ENCODE measurements around the gene BTBD2.

Gene BTBD2

DNA sequence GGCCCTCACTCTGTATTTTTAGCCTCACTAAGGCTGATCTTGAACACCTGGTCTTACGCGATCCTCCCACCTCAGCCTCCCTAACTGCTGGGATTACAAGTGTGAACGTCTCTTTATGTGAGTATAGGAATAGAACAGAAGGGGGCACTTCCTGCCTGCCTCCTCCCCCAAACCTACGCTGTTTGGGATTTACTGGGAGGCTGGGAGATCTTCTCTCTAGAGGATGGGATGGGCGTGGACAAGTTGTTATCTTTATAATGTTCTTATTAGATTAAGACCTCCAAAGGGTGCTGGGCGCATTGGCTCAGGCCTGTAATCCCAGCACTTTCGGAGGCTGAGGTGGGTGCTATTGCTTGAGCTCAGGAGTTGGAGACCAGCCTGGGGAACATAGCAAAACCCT lies 77.4 kb downstream of the BTBD2 start:
- TF ChIP-seq, protein P1, sequence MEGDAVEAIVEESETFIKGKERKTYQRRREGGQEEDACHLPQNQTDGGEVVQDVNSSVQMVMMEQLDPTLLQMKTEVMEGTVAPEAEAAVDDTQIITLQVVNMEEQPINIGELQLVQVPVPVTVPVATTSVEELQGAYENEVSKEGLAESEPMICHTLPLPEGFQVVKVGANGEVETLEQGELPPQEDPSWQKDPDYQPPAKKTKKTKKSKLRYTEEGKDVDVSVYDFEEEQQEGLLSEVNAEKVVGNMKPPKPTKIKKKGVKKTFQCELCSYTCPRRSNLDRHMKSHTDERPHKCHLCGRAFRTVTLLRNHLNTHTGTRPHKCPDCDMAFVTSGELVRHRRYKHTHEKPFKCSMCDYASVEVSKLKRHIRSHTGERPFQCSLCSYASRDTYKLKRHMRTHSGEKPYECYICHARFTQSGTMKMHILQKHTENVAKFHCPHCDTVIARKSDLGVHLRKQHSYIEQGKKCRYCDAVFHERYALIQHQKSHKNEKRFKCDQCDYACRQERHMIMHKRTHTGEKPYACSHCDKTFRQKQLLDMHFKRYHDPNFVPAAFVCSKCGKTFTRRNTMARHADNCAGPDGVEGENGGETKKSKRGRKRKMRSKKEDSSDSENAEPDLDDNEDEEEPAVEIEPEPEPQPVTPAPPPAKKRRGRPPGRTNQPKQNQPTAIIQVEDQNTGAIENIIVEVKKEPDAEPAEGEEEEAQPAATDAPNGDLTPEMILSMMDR (conservative IDR thresholded peaks at IDR 0.05; ENCODE audit: low read length): no peak
- no peak for DNase-seq (ENCODE audit: low read depth)

DNA sequence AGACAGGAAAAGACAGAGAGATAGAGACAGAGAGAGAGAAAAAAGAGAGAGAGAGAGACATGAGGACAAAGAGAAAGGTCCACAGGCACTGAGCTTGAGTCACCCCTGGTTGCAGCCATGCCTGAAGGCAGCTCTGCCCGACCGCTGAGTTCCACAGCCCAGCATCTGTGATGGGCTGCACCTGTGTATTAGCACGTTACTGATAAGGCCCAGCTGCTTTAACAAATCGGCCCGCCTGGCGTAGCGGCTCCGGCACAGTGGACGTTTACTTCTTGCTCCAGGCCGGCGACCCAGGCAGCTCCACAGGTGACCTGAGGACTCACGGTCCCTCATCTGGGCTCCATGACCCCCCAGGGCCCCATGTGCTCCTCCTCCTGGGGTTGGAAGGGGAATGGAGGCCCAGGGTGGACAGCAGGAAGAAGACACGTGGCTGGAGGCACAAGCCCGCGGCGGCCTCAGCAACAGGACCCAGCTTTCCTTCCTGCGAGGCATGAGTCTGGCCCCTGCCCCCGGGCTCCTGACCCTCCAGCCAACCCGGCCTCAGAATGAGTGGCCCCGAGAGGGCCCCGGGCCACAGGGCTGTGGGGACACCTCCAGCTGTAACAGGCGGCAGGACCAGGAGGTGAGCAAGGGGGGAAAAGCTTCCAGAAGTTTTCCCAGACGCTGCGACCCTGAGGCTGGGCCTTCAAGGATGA lies 78.5 kb downstream of the BTBD2 start:
- H3K4me3 ChIP-seq (ENCODE audit: low read length): no peak overlapping the region
- TF ChIP-seq, protein P1 (conservative IDR thresholded peaks at IDR 0.05; ENCODE audit: low read length): no peak
- DNase-seq (ENCODE audit: low read depth): no peak

More for the DNA sequence above, 77.4 kb downstream of the BTBD2 start:
- no peak overlapping the region for H3K4me3 ChIP-seq (ENCODE audit: low read length)

DNA sequence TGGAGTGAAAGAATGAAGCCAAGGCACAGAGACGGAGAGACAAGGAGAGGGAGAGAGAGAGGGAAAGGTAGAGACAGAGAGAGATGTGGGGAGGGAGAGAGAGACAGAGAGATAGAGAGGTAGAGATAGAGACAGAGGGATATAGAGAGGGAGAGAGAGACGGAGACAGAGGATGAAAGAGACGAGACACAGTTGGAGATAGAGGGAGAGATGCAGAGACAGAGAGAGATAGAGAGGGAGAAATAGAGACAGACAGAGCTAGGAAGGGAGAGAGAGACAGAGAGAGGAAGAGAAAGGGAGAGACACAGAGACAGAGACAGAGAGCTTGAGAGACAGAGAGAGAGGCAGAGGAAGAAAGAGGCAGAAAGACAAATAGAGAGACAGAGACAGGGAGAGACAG lies 79.1 kb downstream of the BTBD2 start:
- no peak overlapping the region for H3K4me3 ChIP-seq (ENCODE audit: low read length)
- no peak for DNase-seq (ENCODE audit: low read depth)
- TF ChIP-seq, protein P1 (conservative IDR thresholded peaks at IDR 0.05; ENCODE audit: low read length): no peak

DNA sequence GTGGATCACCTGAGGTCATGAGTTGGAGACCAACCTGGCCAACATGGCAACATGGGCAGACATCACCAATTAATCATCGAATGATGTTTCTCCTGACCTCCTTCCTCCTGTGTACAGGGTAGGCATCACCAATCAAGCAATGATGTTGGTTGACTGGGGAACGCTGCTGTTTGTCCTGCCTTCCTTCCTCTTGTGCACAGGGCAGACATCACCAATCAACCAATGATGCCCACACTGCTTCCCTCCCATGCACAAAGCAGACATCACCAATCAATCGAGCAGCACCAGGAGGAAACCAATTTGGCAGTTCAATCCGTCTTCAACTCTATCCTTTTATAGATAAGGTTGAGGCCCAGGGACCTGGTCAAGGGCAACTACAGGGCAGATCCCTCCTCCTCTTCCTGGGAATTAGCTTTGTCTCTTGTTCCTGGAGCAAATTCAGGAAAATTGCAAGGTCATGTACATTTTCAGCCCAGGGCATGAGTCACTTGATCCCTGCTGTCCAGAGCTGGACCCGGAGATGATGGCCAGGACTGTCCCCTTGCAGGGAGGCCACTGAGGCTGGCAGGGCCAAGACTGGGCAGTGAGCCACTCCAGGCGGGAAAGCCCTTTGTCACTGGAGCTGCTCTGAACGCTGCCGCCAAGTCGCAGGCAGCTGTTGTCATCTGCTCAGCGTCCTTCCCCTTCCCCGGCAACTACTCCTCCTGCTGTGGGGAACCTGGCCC lies 79.9 kb downstream of the BTBD2 start:
- TF ChIP-seq, protein P1 (conservative IDR thresholded peaks at IDR 0.05; ENCODE audit: low read length): no peak
- DNase-seq (ENCODE audit: low read depth): peak; percentile 34
- H3K4me3 ChIP-seq (ENCODE audit: low read length): no peak overlapping the region
